ENCODE data around the gene NMRK2.

DNA sequence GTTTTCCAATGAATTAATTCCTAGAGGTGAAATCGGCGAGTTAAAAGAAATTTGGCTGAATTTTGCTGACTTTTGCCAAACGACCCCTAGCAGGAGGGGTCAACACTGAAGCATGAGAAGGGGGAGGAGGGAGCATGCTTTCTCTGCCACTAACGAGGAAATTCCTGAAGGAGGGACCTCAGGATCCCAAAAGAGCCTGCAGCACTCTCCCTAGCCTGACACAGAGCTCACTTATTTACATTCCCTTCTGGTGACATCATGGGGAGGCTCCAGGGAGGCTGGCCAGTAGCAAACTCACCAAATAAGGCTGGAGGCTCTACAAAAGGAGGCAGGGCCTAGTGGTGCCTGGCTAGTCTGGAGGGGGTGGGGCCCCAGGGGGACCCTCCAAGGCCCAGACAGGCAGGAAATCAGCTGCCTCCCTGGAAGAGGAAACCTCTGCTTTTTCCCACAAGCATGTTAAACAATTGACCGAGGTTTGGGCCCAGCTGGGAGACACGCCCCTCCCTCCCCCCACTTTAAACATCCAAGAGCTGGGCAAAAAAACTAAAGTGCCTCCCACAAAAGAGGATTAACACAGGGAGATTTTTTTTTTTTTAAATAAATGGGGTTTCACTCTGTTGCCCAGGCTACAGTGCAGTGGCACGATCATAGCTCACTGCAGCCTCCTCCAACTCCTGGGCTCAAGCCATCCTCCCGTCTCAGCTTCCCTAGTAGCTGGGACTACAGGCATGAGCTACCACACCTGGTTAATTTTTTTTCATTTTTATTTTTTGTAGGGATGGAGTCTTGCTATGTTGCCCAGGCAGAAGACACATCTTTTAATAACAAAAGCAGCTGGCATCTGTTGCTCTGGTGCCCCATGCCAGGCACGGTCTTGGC is 35.9 kb downstream of the NMRK2 start:
- TF ChIP-seq, protein P1, sequence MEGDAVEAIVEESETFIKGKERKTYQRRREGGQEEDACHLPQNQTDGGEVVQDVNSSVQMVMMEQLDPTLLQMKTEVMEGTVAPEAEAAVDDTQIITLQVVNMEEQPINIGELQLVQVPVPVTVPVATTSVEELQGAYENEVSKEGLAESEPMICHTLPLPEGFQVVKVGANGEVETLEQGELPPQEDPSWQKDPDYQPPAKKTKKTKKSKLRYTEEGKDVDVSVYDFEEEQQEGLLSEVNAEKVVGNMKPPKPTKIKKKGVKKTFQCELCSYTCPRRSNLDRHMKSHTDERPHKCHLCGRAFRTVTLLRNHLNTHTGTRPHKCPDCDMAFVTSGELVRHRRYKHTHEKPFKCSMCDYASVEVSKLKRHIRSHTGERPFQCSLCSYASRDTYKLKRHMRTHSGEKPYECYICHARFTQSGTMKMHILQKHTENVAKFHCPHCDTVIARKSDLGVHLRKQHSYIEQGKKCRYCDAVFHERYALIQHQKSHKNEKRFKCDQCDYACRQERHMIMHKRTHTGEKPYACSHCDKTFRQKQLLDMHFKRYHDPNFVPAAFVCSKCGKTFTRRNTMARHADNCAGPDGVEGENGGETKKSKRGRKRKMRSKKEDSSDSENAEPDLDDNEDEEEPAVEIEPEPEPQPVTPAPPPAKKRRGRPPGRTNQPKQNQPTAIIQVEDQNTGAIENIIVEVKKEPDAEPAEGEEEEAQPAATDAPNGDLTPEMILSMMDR (IDR thresholded peaks at IDR 0.05), result no peak
- no peak for TF ChIP-seq EZH2 (IDR thresholded peaks at IDR 0.05; ENCODE audit: borderline replicate concordance, insufficient read depth, low read depth, low read length, poor library complexity, severe bottlenecking)
